HL-60 (cell line): ENCODE data around the gene EIF3K.
"Not testable (repeated sequence)": the region's sequence is repeated elsewhere in the genome, so short reads cannot be mapped to it uniquely, and the experiment has no call there.

ENCODE experiments used
- DNase-seq, 2 experiments: peaks; one replicate each; pipeline ENCODE4 v3.0.0-alpha.2; 2010 to 2020; ENCODE audit warnings: low read depth in 1 of 2, low spot score in 1 of 2
- H3K27ac ChIP-seq: fragments of 250-450 bp; sonication (Bioruptor Pico); replicated peaks from 2 replicates; pipeline ENCODE4 v1.5.1; 2020; ENCODE audit warnings: mild to moderate bottlenecking, moderate library complexity
- H3K27me3 ChIP-seq: fragments of 250-450 bp; sonication (Bioruptor Pico); 2 replicates; pipeline ENCODE4 v1.5.1; 2021; ENCODE audit warnings: mild to moderate bottlenecking, moderate library complexity; ENCODE audit not compliant: insufficient read depth, poor library complexity, severe bottlenecking
- H3K4me3 ChIP-seq: replicated peaks from 2 replicates; pipeline ENCODE4 v1.5.1; 2011; ENCODE audit warnings: mild to moderate bottlenecking, control low read depth, low read length; ENCODE audit not compliant: insufficient read depth
- GABPA ChIP-seq: IDR thresholded peaks from 2 replicates; pipeline ENCODE4 v1.6.1; 2012; ENCODE audit warnings: low read depth
- POLR2AphosphoS5 ChIP-seq: IDR thresholded peaks from 2 replicates; pipeline ENCODE4 v1.6.1; 2012; ENCODE audit warnings: low read depth
- SPI1 ChIP-seq: IDR thresholded peaks from 2 replicates; pipeline ENCODE4 v1.6.1; 2012; ENCODE audit warnings: low read depth, mild to moderate bottlenecking, borderline replicate concordance
- TF ChIP-seq, protein P1 (sequence below): IDR thresholded peaks from 2 replicates; pipeline ENCODE4 v1.6.1; 2012; ENCODE audit warnings: low read depth; ENCODE audit not compliant: insufficient replicate concordance
- TF ChIP-seq, protein P2 (sequence below): IDR thresholded peaks from one replicate; pipeline ENCODE4 v1.5.1; 2011; ENCODE audit warnings: low read length, control low read depth, inconsistent platforms; ENCODE audit not compliant: insufficient read depth

Gene EIF3K

DNA sequence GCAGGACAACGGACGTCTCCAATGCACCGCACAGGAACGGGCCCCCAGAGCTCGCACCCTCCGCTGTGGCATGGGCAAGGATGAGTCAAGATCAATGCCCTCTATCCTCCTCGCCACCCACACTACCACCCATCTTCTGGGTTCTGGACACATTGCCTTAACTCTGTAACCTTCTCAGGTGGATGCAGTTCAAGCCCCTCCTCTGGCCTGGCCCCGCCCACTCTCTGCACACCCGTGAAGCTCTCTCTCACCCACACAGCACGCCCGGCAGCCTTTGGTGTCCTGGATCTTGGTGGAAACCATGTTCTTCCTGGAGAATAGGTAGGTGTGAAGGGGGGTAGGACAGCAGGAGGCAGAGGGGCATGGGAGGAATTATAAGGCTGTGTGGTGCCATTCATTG is 21.9 kb upstream of the EIF3K start:
- TF ChIP-seq, protein P1, sequence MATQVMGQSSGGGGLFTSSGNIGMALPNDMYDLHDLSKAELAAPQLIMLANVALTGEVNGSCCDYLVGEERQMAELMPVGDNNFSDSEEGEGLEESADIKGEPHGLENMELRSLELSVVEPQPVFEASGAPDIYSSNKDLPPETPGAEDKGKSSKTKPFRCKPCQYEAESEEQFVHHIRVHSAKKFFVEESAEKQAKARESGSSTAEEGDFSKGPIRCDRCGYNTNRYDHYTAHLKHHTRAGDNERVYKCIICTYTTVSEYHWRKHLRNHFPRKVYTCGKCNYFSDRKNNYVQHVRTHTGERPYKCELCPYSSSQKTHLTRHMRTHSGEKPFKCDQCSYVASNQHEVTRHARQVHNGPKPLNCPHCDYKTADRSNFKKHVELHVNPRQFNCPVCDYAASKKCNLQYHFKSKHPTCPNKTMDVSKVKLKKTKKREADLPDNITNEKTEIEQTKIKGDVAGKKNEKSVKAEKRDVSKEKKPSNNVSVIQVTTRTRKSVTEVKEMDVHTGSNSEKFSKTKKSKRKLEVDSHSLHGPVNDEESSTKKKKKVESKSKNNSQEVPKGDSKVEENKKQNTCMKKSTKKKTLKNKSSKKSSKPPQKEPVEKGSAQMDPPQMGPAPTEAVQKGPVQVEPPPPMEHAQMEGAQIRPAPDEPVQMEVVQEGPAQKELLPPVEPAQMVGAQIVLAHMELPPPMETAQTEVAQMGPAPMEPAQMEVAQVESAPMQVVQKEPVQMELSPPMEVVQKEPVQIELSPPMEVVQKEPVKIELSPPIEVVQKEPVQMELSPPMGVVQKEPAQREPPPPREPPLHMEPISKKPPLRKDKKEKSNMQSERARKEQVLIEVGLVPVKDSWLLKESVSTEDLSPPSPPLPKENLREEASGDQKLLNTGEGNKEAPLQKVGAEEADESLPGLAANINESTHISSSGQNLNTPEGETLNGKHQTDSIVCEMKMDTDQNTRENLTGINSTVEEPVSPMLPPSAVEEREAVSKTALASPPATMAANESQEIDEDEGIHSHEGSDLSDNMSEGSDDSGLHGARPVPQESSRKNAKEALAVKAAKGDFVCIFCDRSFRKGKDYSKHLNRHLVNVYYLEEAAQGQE: no peak
- no peak for TF ChIP-seq SPI1
- TF ChIP-seq POLR2AphosphoS5: no peak
- TF ChIP-seq, protein P2, sequence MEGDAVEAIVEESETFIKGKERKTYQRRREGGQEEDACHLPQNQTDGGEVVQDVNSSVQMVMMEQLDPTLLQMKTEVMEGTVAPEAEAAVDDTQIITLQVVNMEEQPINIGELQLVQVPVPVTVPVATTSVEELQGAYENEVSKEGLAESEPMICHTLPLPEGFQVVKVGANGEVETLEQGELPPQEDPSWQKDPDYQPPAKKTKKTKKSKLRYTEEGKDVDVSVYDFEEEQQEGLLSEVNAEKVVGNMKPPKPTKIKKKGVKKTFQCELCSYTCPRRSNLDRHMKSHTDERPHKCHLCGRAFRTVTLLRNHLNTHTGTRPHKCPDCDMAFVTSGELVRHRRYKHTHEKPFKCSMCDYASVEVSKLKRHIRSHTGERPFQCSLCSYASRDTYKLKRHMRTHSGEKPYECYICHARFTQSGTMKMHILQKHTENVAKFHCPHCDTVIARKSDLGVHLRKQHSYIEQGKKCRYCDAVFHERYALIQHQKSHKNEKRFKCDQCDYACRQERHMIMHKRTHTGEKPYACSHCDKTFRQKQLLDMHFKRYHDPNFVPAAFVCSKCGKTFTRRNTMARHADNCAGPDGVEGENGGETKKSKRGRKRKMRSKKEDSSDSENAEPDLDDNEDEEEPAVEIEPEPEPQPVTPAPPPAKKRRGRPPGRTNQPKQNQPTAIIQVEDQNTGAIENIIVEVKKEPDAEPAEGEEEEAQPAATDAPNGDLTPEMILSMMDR: no peak
- TF ChIP-seq GABPA: no peak
- DNase-seq: no peak
- no peak overlapping the region for H3K4me3 ChIP-seq
- H3K27ac ChIP-seq: no peak overlapping the region
- H3K27me3 ChIP-seq: no peaks in the 10 kb centered on the region

DNA sequence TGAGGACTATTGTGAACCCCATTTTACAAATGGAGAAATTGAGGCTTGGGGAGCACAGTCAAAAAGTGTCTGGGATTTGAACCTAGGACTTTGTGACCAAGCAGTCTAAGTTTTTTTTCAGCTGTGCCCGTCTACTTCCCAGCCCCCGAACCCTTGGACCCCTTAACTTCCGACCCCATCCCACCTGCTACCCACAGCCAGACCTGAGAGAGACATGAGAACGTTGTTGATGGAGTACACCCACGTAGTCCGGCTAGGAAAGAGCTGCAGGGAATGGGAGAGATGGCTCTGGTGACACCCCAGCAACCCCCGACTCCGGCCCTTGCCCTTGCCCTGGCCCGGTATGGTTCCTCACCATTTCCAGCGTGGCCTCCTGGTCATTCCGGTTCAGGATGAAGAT is 19.3 kb upstream of the EIF3K start:
- no peak overlapping the region for H3K27ac ChIP-seq
- no peak for TF ChIP-seq SPI1
- TF ChIP-seq GABPA: no peak
- TF ChIP-seq, protein P1: no peak
- TF ChIP-seq, protein P2: no peak
- TF ChIP-seq POLR2AphosphoS5: no peak

DNA sequence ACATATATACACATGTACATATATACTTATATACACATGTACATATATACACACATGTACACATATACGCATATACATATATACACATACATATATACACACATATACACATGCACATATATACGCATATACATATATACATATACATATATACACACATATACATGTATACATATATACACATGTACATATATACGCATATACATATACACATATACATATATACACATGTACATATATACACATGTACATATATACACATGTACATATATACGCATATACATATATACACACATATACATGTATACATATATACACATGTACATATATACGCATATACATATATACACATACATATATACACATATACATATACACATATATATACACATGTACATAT is 16.1 kb upstream of the EIF3K start:
- not testable (repeated sequence) for H3K27me3 ChIP-seq, H3K27ac ChIP-seq, DNase-seq, H3K4me3 ChIP-seq

More for the DNA sequence above, 19.3 kb upstream of the EIF3K start:
- no peak for DNase-seq
- Histone ChIP-seq H3K4me3 (no peak overlapping the region), H3K27me3 (no peaks in the 10 kb centered on the region)

- no peak for DNase-seq
- Histone ChIP-seq H3K4me3 (no peak overlapping the region), H3K27me3 (no peaks in the 10 kb centered on the region), H3K27ac (no peak overlapping the region)
- TF ChIP-seq POLR2AphosphoS5 (no peak), GABPA (no peak), SPI1 (no peak)
- TF ChIP-seq, protein P2: no peak
- TF ChIP-seq, protein P1: no peak
These were observed 12.9 kb upstream of the EIF3K start for GRCh38 chr19:38606131-38606530.
